H1 (cell line): ENCODE data around the gene IL17RD. TPM values are rescaled to one million over a fixed set of nuclear protein-coding genes. Genes with fewer than 3 reads are reported as not detected.

Source experiments
- CTCF ChIA-PET: fragments of 300-600 bp; sonication (Branson Sonifier 250); formaldehyde crosslinking; loops from one replicate; lab custom pipeline; 2021; ENCODE audit not compliant: partially characterized antibody; lab: Charles Lee
- POLR2A ChIA-PET: fragments of 300-600 bp; sonication (Branson Sonifier 250); formaldehyde crosslinking; loops from one replicate; lab custom pipeline; 2021; ENCODE audit warnings: inconsistent platforms; ENCODE audit not compliant: partially characterized antibody; lab: Charles Lee
- DNase-seq, 2 experiments: peaks; one replicate each; pipeline versions ENCODE4 v3.0.0 to v3.0.0-alpha.2; 2010 to 2022; ENCODE audit warnings: low spot score in 2 of 2, low read depth in 1 of 2, mixed read lengths in 1 of 2
- FAIRE-seq: peaks from 2 replicates; lab custom pipeline; 2011; peaks lifted over from hg19 to GRCh38; lab: Jason Lieb, UNC
- H2AFZ ChIP-seq: 2 replicates; pipeline ENCODE4 v1.8.1; 2012; ENCODE audit warnings: low read length, inconsistent platforms
- H2AK5ac ChIP-seq: 2 replicates; pipeline ENCODE4 v1.6.1; 2013; ENCODE audit warnings: low read depth, low read length
- H2BK120ac ChIP-seq: replicated peaks from 2 replicates; pipeline ENCODE3; 2013; ENCODE audit warnings: low read depth, low read length, inconsistent platforms
- H2BK12ac ChIP-seq: 2 replicates; pipeline ENCODE4 v1.6.1; 2013; ENCODE audit warnings: low read depth, low read length
- H2BK15ac ChIP-seq: 2 replicates; pipeline ENCODE4 v1.6.1; 2013; ENCODE audit warnings: low read length
- H2BK20ac ChIP-seq: 2 replicates; pipeline ENCODE4 v1.6.1; 2013; ENCODE audit warnings: low read length
- H2BK5ac ChIP-seq: 2 replicates; pipeline ENCODE4 v1.6.1; 2013; ENCODE audit warnings: low read depth, low read length
- H3K14ac ChIP-seq: 2 replicates; pipeline ENCODE4 v1.6.1; 2013; ENCODE audit warnings: inconsistent platforms; ENCODE audit not compliant: insufficient read length
- H3K18ac ChIP-seq: 2 replicates; pipeline ENCODE4 v1.6.1; 2013; ENCODE audit warnings: low read length; ENCODE audit errors: extremely low read depth
- H3K23ac ChIP-seq: 2 replicates; pipeline ENCODE4 v1.6.1; 2013; ENCODE audit warnings: inconsistent platforms; ENCODE audit not compliant: insufficient read length
- H3K23me2 ChIP-seq: 2 replicates; pipeline ENCODE4 v1.6.1; 2013; ENCODE audit warnings: low read depth, low read length
- H3K27ac ChIP-seq: 2 replicates; pipeline ENCODE4 v1.6.1; 2011; ENCODE audit warnings: low read depth, low read length, inconsistent platforms
- H3K27me3 ChIP-seq, 4 experiments: replicated peaks in 1 of 4; 1 replicate in 1 of 4; 2 replicates in 3 of 4; pipeline versions ENCODE4 v1.6.1 to v1.8.1; 2011 to 2013; ENCODE audit warnings: low read length in 3 of 4, mild to moderate bottlenecking in 3 of 4, inconsistent platforms in 2 of 4, mixed read lengths in 2 of 4, moderate library complexity in 1 of 4; ENCODE audit not compliant: control insufficient read depth in 3 of 4, insufficient read depth in 3 of 4; ENCODE audit errors: extremely low read depth in 1 of 4
- H3K36me3 ChIP-seq, 4 experiments: 2 replicates each; pipeline versions ENCODE4 v1.6.1 to v1.8.1; 2011 to 2013; ENCODE audit warnings: mild to moderate bottlenecking in 4 of 4, low read length in 3 of 4, moderate library complexity in 2 of 4, control low read depth in 1 of 4, inconsistent platforms in 1 of 4; ENCODE audit not compliant: insufficient read depth in 4 of 4, control insufficient read depth in 2 of 4
- H3K4ac ChIP-seq: replicated peaks from 2 replicates; pipeline ENCODE3; 2013; ENCODE audit warnings: low read length, low read depth, mixed read lengths, inconsistent platforms; ENCODE audit not compliant: insufficient read length
- H3K4me1 ChIP-seq, 4 experiments: replicated peaks in 1 of 4; 1 replicate in 1 of 4; 2 replicates in 3 of 4; pipeline versions ENCODE4 v1.6.1 to v1.8.1; 2011 to 2013; ENCODE audit warnings: low read length in 3 of 4, inconsistent platforms in 2 of 4, mixed read lengths in 1 of 4; ENCODE audit not compliant: insufficient read depth in 4 of 4, control insufficient read depth in 3 of 4
- H3K4me2 ChIP-seq, 2 experiments: 2 replicates each; pipeline versions ENCODE4 v1.6.1 to v1.8.1; 2011 to 2013; ENCODE audit warnings: low read depth in 2 of 2, low read length in 2 of 2, control low read depth in 1 of 2, inconsistent platforms in 1 of 2, mild to moderate bottlenecking in 1 of 2; ENCODE audit not compliant: insufficient read depth in 1 of 2
- H3K4me3 ChIP-seq, 4 experiments: fragments of 200-600, 300-600 bp in 1 of 4; sonication (generic), shearing (Covaris generic), sonication (Bioruptor Twin) in 1 of 4; 2 replicates each; pipeline versions ENCODE4 v1.5.1 to v1.8.1; 2011 to 2016; ENCODE audit warnings: low read length in 4 of 4, low read depth in 3 of 4, control low read depth in 2 of 4, inconsistent platforms in 2 of 4, mild to moderate bottlenecking in 2 of 4, mixed read lengths in 1 of 4, moderate library complexity in 1 of 4; ENCODE audit not compliant: insufficient read depth in 2 of 4; ENCODE audit errors: extremely low read depth in 1 of 4
- H3K56ac ChIP-seq: replicated peaks from 2 replicates; pipeline ENCODE3; 2013; ENCODE audit warnings: low read depth, mild to moderate bottlenecking, mixed read lengths, low read length, inconsistent platforms; ENCODE audit not compliant: insufficient read length
- H3K79me1 ChIP-seq: 2 replicates; pipeline ENCODE4 v1.6.1; 2013; ENCODE audit warnings: low read depth, low read length, control low read depth
- H3K79me2 ChIP-seq, 2 experiments: 2 replicates each; pipeline versions ENCODE4 v1.6.1 to v1.8.1; 2012 to 2013; ENCODE audit warnings: low read length in 2 of 2, mild to moderate bottlenecking in 2 of 2, inconsistent platforms in 1 of 2; ENCODE audit not compliant: insufficient read depth in 2 of 2, control insufficient read depth in 1 of 2
- H3K9ac ChIP-seq, 4 experiments: replicated peaks in 1 of 4; 1 replicate in 1 of 4; 2 replicates in 3 of 4; pipeline versions ENCODE4 v1.6.1 to v1.8.1; 2011 to 2013; ENCODE audit warnings: low read depth in 3 of 4, low read length in 3 of 4, control low read depth in 2 of 4, mild to moderate bottlenecking in 2 of 4, moderate library complexity in 2 of 4, inconsistent platforms in 1 of 4; ENCODE audit errors: extremely low read depth in 1 of 4
- H3K9me3 ChIP-seq, 2 experiments: 2 replicates each; pipeline versions ENCODE4 v1.6.1 to v1.8.1; 2012 to 2013; ENCODE audit warnings: mild to moderate bottlenecking in 2 of 2, moderate library complexity in 2 of 2, control low read depth in 1 of 2, inconsistent platforms in 1 of 2, low read depth in 1 of 2, low read length in 1 of 2, mixed read lengths in 1 of 2; ENCODE audit not compliant: insufficient read depth in 2 of 2
- H4K20me1 ChIP-seq, 2 experiments: replicated peaks in 1 of 2; 2 replicates each; pipeline versions ENCODE3 to v1.8.1; 2011 to 2013; ENCODE audit warnings: inconsistent platforms in 2 of 2, low read length in 2 of 2, mild to moderate bottlenecking in 1 of 2; ENCODE audit not compliant: insufficient read depth in 2 of 2, control insufficient read depth in 1 of 2
- H4K5ac ChIP-seq: 2 replicates; pipeline ENCODE4 v1.6.1; 2013; ENCODE audit warnings: low read length, low read depth, mixed read lengths, inconsistent platforms; ENCODE audit not compliant: insufficient read length
- H4K8ac ChIP-seq: 2 replicates; pipeline ENCODE4 v1.8.0; 2013; ENCODE audit warnings: mild to moderate bottlenecking, moderate library complexity, low read length, inconsistent platforms; ENCODE audit not compliant: insufficient read depth; ENCODE audit errors: extremely low read depth
- H4K91ac ChIP-seq: replicated peaks from 2 replicates; pipeline ENCODE3; 2013; ENCODE audit warnings: low read length, mixed read lengths, inconsistent platforms; ENCODE audit not compliant: insufficient read length
- FOSL1 ChIP-seq: IDR thresholded peaks from 2 replicates; pipeline ENCODE4 v1.6.1; 2011; ENCODE audit warnings: mild to moderate bottlenecking, low read depth, low read length, moderate library complexity; ENCODE audit not compliant: insufficient read depth
- GABPA ChIP-seq: IDR thresholded peaks from 2 replicates; pipeline ENCODE4 v1.6.1; 2011; ENCODE audit warnings: mild to moderate bottlenecking, low read length, moderate library complexity, borderline replicate concordance; ENCODE audit not compliant: insufficient read depth
- HDAC6 ChIP-seq: IDR thresholded peaks from one replicate; pipeline ENCODE4 v1.7.1; 2012; ENCODE audit warnings: low read depth, mild to moderate bottlenecking, inconsistent platforms, low read length, moderate library complexity
- POU5F1 ChIP-seq: IDR thresholded peaks from 2 replicates; pipeline ENCODE4 v1.6.1; 2011; ENCODE audit warnings: low read depth, mild to moderate bottlenecking, low read length, moderate library complexity
- SIN3A ChIP-seq, 2 experiments: IDR thresholded peaks in 1 of 2; conservative IDR thresholded peaks in 1 of 2; 2 replicates each; pipeline ENCODE4 v1.6.1; 2011 to 2012; ENCODE audit warnings: low read length in 2 of 2, improper control_type of control experiment in 1 of 2, low read depth in 1 of 2, mild to moderate bottlenecking in 1 of 2
- TAF1 ChIP-seq: IDR thresholded peaks from 2 replicates; pipeline ENCODE4 v1.6.1; 2011; ENCODE audit warnings: mild to moderate bottlenecking, low read depth, low read length
- TCF12 ChIP-seq: IDR thresholded peaks from 2 replicates; pipeline ENCODE4 v1.6.1; 2011; ENCODE audit warnings: low read depth, mild to moderate bottlenecking, low read length
- whole genome bisulfite sequencing, 2 experiments: shearing (Covaris generic) in 1 of 2; methylation state at CpG; one replicate each; pipeline versions ENCODE4 v1.1.6 to v1.1.7; 2013 to 2015; ENCODE audit warnings: low lambda C conversion rate in 2 of 2, mixed read lengths in 2 of 2, inconsistent platforms in 1 of 2, low coverage in 1 of 2, missing lambda C conversion rate in 1 of 2; ENCODE audit not compliant: insufficient replicate concordance in 2 of 2, insufficient coverage in 1 of 2, insufficient read length in 1 of 2; ENCODE audit errors: extremely low coverage in 1 of 2, missing lambda C conversion rate in 1 of 2; 5-methylcytosine and 5-hydroxymethylcytosine counted together
- polyA plus RNA-seq, 7 experiments: library from polyadenylated mRNA; depleted of rRNA in 3 of 7; stranded (reverse) in 5 of 7; unstranded in 2 of 7; fragments of >200 nt in 5 of 7; fragments of 200-250 nt in 2 of 7; gene quantifications; 1 replicate in 5 of 7; 2 replicates in 1 of 7; 4 replicates in 1 of 7; pipeline versions ENCODE4 v1.2.1 to v1.2.3, GENCODE V29; 2011 to 2013; ENCODE audit warnings: missing spikeins in 2 of 7, mixed read lengths in 2 of 7
- total RNA-seq: library from RNA; stranded (reverse); fragmentation: NEBNext Ultra II Directional; extraction: Animal tissue kit (Norgen Biotek cat#: 25700); gene quantifications from 2 replicates; pipeline ENCODE4 v1.2.1, GENCODE V29; 2021
- TF ChIP-seq, protein P1 (sequence below): IDR thresholded peaks from 2 replicates; pipeline ENCODE4 v1.6.1; 2011; ENCODE audit warnings: low read length, improper control_type of control experiment
- TF ChIP-seq, protein P2 (sequence below), 3 experiments: IDR thresholded peaks; 1 replicate in 2 of 3; 2 replicates in 1 of 3; pipeline versions ENCODE4 v1.5.1 to v1.6.1; 2011; ENCODE audit warnings: low read length in 3 of 3, mild to moderate bottlenecking in 3 of 3, inconsistent platforms in 2 of 3, low read depth in 1 of 3, moderate library complexity in 1 of 3; ENCODE audit not compliant: insufficient read depth in 1 of 3; ENCODE audit errors: control extremely low read depth in 1 of 3

IL17RD gene
- total and polyA plus RNA-seq, 2 of the 8 experiments (the other 6 are each of a cell fraction or from before 2014, with no cell fraction given) = 10.9 to 48.9 TPM

DNA sequence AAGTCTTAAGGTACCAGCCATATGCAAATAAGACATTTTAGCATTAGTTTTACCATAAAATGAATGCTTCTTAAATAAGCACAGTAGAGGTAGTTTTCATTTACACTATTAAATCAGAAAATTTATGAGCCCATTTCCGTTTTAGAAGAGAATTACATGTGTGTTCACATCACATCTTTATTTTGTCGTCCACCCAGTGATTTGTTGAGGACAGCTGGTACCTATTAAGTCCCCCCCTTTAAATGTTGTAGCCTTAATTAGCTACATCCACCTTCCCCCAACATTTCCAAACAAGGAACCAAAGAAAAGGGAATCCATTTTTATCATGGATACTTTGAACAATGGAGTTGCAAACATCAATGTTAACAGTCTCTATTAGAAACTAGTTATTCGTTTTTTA is 6.8 kb downstream of the IL17RD start:
- FAIRE-seq (no peak), DNase-seq (no peak)
- no peaks in the 10 kb centered on the region; the same call in 1 of the 2 replicates for H3K23me2 ChIP-seq
- WGBS, 2 experiments = 51% methylated on average over 3 of the region's 3 CpGs; no CpG with 5 or more reads in 1 of the 2 experiments
- H2BK12ac ChIP-seq = no peak overlapping the region
- no peak overlapping the region for H3K27ac ChIP-seq
- no peak overlapping the region for H4K8ac ChIP-seq
- POLR2A ChIA-PET = interaction anchor here (0.9 to 3.9 kb wide), 4 partner anchors 9 to 35 kb away, joined by 3 to 62 read pairs (median 6); no protein-coding TSS in a partner anchor
- no peak overlapping the region for H2BK20ac ChIP-seq
- peaks cover 6% of the 10 kb centered on the region; the same call in 1 of the 2 replicates for H3K79me1 ChIP-seq
- H2BK15ac ChIP-seq = no peak overlapping the region
- peaks cover 3 to 53% of the 10 kb centered on the region in 2 experiments; a peak in 3 of 4 replicates for H3K79me2 ChIP-seq
- H2BK5ac ChIP-seq = no peak overlapping the region
- peaks cover 6 to 41% (median 17%) of the 10 kb centered on the region in 4 experiments for H3K27me3 ChIP-seq
- H3K4me2 ChIP-seq = no peak overlapping the region
- peaks cover 13 to 47% (median 25%) of the 10 kb centered on the region in 4 experiments for H3K4me1 ChIP-seq
- H2BK120ac ChIP-seq = no peak overlapping the region
- no peaks in the 10 kb centered on the region for H3K9me3 ChIP-seq
- H3K36me3 ChIP-seq = no peaks in the 10 kb centered on the region
- no peak overlapping the region for H2AFZ ChIP-seq
- CTCF ChIA-PET = interaction anchor here (0.9 to 4.4 kb wide), 7 partner anchors 11 to 58 kb away, joined by 3 to 22 read pairs (median 5); no protein-coding TSS in a partner anchor
- no peak overlapping the region for H4K91ac ChIP-seq
- H2AK5ac ChIP-seq = no peak overlapping the region
- H4K5ac ChIP-seq = no peak overlapping the region
- H3K4ac ChIP-seq = no peak overlapping the region
- no peak overlapping the region for H3K14ac ChIP-seq
- no peak overlapping the region for H3K4me3 ChIP-seq
- no peak overlapping the region for H3K23ac ChIP-seq
- no peak overlapping the region for H3K9ac ChIP-seq
- no peak overlapping the region for H3K18ac ChIP-seq
- H4K20me1 ChIP-seq = peaks cover 6 to 28% of the 10 kb centered on the region in 2 experiments
- H3K56ac ChIP-seq = no peak overlapping the region
- TF ChIP-seq POU5F1 (no peak), TAF1 (no peak), TCF12 (no peak), GABPA (no peak), HDAC6 (no peak), FOSL1 (no peak), SIN3A (conservative IDR thresholded peaks at IDR 0.05 in 1 of 2, IDR thresholded peaks at IDR 0.05 in 1 of 2; ENCODE audit: low read depth in 1 of 2, low read length in 2 of 2) (no peak)
- TF ChIP-seq, protein P1, sequence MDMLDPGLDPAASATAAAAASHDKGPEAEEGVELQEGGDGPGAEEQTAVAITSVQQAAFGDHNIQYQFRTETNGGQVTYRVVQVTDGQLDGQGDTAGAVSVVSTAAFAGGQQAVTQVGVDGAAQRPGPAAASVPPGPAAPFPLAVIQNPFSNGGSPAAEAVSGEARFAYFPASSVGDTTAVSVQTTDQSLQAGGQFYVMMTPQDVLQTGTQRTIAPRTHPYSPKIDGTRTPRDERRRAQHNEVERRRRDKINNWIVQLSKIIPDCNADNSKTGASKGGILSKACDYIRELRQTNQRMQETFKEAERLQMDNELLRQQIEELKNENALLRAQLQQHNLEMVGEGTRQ = no peak
- TF ChIP-seq, protein P2, sequence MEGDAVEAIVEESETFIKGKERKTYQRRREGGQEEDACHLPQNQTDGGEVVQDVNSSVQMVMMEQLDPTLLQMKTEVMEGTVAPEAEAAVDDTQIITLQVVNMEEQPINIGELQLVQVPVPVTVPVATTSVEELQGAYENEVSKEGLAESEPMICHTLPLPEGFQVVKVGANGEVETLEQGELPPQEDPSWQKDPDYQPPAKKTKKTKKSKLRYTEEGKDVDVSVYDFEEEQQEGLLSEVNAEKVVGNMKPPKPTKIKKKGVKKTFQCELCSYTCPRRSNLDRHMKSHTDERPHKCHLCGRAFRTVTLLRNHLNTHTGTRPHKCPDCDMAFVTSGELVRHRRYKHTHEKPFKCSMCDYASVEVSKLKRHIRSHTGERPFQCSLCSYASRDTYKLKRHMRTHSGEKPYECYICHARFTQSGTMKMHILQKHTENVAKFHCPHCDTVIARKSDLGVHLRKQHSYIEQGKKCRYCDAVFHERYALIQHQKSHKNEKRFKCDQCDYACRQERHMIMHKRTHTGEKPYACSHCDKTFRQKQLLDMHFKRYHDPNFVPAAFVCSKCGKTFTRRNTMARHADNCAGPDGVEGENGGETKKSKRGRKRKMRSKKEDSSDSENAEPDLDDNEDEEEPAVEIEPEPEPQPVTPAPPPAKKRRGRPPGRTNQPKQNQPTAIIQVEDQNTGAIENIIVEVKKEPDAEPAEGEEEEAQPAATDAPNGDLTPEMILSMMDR (IDR thresholded peaks at IDR 0.05; ENCODE audit: control extremely low read depth in 1 of 3, insufficient read depth in 1 of 3, low read depth in 1 of 3, low read length in 3 of 3) = no peak
